Measurements from ENCODE around the gene COL27A1. TPM values are rescaled to one million over a fixed set of nuclear protein-coding genes. Genes with fewer than 3 reads are reported as not detected.

Gene COL27A1
- polyA plus RNA-seq, 1 of the 3 experiments (the other 2 are of a cell fraction) = 8.7 TPM

DNA sequence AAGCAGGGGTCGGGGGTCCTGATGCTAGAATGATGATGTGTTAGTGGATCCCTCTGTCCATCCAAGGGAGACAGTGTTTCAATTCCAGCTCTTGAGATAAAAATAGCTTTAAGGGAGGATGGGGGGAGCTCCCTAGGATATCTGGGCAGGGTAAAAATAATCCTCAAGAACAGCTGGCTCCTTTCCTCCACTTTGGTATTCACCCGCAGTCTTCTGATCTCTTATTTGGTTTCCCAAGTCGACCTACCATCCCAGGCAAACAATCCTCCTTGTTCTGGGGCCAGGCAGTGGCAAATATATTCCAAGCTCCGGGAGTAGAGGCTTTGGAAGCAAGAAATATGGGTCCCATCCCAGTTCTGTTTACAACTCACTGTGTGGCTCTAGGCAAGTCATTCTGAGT lies 14.5 kb upstream of the COL27A1 start (continued):
- TF ChIP-seq ELF1 (IDR thresholded peaks at IDR 0.05) = no peak
- TF ChIP-seq, protein P1, sequence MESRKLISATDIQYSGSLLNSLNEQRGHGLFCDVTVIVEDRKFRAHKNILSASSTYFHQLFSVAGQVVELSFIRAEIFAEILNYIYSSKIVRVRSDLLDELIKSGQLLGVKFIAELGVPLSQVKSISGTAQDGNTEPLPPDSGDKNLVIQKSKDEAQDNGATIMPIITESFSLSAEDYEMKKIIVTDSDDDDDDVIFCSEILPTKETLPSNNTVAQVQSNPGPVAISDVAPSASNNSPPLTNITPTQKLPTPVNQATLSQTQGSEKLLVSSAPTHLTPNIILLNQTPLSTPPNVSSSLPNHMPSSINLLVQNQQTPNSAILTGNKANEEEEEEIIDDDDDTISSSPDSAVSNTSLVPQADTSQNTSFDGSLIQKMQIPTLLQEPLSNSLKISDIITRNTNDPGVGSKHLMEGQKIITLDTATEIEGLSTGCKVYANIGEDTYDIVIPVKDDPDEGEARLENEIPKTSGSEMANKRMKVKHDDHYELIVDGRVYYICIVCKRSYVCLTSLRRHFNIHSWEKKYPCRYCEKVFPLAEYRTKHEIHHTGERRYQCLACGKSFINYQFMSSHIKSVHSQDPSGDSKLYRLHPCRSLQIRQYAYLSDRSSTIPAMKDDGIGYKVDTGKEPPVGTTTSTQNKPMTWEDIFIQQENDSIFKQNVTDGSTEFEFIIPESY (IDR thresholded peaks at IDR 0.05; ENCODE audit: borderline replicate concordance, low read depth) = no peak

DNA sequence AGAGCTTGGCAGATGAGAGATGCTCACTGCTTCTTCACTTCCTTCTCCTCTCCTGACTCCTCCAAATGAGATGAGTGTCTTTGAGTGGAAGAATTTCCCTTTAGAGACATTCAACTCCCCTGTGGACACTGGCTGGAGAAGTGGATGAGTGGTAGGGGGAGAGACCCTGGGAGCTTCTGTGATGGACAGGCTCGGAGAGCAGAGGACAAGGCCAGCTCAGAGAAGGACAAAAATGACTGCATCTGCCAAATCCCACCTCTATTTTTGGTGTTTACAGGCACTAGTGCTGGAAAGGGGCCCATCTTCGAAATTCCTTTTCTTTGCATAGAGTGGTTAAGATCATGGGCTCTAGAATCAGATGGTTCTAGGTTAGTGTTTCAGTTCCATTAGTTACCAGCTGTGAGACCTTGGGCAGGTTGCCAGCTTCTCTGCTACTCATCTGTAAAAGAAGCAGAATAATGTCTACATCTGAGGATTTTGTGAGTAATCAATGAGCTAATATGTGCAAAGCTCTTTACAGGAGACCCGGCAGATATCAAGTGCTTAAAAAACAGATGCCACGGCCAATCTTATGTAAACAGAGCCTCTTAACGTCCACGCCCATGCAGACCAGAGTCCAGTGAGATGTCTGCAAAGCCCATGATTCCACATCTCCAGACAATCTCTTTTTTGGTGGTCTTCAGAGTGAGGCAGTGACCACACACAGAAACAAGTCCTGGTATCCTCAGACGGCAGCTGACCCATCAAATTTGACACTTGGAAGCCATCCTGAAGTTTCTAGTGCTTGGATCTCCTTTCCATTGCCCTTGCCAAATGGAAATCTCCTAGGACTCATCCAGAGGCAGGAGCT lies 13.6 kb upstream of the COL27A1 start:
- H2AFZ ChIP-seq (ENCODE audit: low read depth) = no peak overlapping the region
- H3K79me2 ChIP-seq (ENCODE audit: insufficient read depth) = no peaks in the 10 kb centered on the region
- no peak overlapping the region for H3K4me2 ChIP-seq
- no peaks in the 10 kb centered on the region for H4K20me1 ChIP-seq (ENCODE audit: insufficient read depth)
- no peak overlapping the region for H3K4me3 ChIP-seq (ENCODE audit: low read depth in 2 of 2, low read length in 1 of 2)
- no peaks in the 10 kb centered on the region for H3K4me1 ChIP-seq (ENCODE audit: control insufficient read depth in 1 of 2, insufficient read depth in 2 of 2, low read depth in 1 of 2, low read length in 1 of 2)
- no peaks in the 10 kb centered on the region for H3K9me2 ChIP-seq
- TF ChIP-seq RFX5 (IDR thresholded peaks at IDR 0.05; ENCODE audit: low read length) (no peak), TEAD4 (IDR thresholded peaks at IDR 0.05; ENCODE audit: borderline replicate concordance, insufficient read depth) (no peak), TCF12 (IDR thresholded peaks at IDR 0.05) (no peak), EZH2phosphoT487 (IDR thresholded peaks at IDR 0.05; ENCODE audit: borderline replicate concordance, low read depth) (no peak), RAD21 (IDR thresholded peaks at IDR 0.05; ENCODE audit: low read length) (no peak), RCOR1 (IDR thresholded peaks at IDR 0.05; ENCODE audit: low read length) (no peak), JUND (IDR thresholded peaks at IDR 0.05) (no peak), GATA2 (CRISPR knock-in tag; IDR thresholded peaks at IDR 0.05) (no peak), EP300 (IDR thresholded peaks at IDR 0.05; ENCODE audit: borderline replicate concordance in 1 of 2, low read depth in 1 of 2, low read length in 1 of 2) (no peak), MEF2A (IDR thresholded peaks at IDR 0.05; ENCODE audit: borderline replicate concordance, low read depth) (no peak), NRF1 (IDR thresholded peaks at IDR 0.05; ENCODE audit: low read depth, low read length) (no peak), YY1 (IDR thresholded peaks at IDR 0.05; ENCODE audit: low read depth) (no peak), SIN3A (IDR thresholded peaks at IDR 0.05; ENCODE audit: borderline replicate concordance, low read depth, low read length) (no peak), SMC3 (IDR thresholded peaks at IDR 0.05; ENCODE audit: low read depth, low read length) (no peak), CHD2 (IDR thresholded peaks at IDR 0.05; ENCODE audit: low read length, partially characterized antibody) (no peak)
- TF ChIP-seq, protein P1 (IDR thresholded peaks at IDR 0.05; ENCODE audit: borderline replicate concordance, low read depth) = no peak
- TF ChIP-seq, protein P2, sequence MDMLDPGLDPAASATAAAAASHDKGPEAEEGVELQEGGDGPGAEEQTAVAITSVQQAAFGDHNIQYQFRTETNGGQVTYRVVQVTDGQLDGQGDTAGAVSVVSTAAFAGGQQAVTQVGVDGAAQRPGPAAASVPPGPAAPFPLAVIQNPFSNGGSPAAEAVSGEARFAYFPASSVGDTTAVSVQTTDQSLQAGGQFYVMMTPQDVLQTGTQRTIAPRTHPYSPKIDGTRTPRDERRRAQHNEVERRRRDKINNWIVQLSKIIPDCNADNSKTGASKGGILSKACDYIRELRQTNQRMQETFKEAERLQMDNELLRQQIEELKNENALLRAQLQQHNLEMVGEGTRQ (IDR thresholded peaks at IDR 0.05; ENCODE audit: borderline replicate concordance, low read depth, low read length) = no peak
- TF ChIP-seq, protein P3, sequence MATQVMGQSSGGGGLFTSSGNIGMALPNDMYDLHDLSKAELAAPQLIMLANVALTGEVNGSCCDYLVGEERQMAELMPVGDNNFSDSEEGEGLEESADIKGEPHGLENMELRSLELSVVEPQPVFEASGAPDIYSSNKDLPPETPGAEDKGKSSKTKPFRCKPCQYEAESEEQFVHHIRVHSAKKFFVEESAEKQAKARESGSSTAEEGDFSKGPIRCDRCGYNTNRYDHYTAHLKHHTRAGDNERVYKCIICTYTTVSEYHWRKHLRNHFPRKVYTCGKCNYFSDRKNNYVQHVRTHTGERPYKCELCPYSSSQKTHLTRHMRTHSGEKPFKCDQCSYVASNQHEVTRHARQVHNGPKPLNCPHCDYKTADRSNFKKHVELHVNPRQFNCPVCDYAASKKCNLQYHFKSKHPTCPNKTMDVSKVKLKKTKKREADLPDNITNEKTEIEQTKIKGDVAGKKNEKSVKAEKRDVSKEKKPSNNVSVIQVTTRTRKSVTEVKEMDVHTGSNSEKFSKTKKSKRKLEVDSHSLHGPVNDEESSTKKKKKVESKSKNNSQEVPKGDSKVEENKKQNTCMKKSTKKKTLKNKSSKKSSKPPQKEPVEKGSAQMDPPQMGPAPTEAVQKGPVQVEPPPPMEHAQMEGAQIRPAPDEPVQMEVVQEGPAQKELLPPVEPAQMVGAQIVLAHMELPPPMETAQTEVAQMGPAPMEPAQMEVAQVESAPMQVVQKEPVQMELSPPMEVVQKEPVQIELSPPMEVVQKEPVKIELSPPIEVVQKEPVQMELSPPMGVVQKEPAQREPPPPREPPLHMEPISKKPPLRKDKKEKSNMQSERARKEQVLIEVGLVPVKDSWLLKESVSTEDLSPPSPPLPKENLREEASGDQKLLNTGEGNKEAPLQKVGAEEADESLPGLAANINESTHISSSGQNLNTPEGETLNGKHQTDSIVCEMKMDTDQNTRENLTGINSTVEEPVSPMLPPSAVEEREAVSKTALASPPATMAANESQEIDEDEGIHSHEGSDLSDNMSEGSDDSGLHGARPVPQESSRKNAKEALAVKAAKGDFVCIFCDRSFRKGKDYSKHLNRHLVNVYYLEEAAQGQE (IDR thresholded peaks at IDR 0.05; ENCODE audit: low read depth, low read length) = no peak
- TF ChIP-seq, protein P4, sequence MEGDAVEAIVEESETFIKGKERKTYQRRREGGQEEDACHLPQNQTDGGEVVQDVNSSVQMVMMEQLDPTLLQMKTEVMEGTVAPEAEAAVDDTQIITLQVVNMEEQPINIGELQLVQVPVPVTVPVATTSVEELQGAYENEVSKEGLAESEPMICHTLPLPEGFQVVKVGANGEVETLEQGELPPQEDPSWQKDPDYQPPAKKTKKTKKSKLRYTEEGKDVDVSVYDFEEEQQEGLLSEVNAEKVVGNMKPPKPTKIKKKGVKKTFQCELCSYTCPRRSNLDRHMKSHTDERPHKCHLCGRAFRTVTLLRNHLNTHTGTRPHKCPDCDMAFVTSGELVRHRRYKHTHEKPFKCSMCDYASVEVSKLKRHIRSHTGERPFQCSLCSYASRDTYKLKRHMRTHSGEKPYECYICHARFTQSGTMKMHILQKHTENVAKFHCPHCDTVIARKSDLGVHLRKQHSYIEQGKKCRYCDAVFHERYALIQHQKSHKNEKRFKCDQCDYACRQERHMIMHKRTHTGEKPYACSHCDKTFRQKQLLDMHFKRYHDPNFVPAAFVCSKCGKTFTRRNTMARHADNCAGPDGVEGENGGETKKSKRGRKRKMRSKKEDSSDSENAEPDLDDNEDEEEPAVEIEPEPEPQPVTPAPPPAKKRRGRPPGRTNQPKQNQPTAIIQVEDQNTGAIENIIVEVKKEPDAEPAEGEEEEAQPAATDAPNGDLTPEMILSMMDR (IDR thresholded peaks at IDR 0.05) = no peak
- H3K27me3 ChIP-seq (ENCODE audit: insufficient read depth) = peaks cover 50% of the 10 kb centered on the region
- H3K36me3 ChIP-seq (replicated peaks in 1 of 2; ENCODE audit: control insufficient read depth in 1 of 2, insufficient read depth in 2 of 2, low read length in 1 of 2) = no peaks in the 10 kb centered on the region
- no peaks in the 10 kb centered on the region for H3K9me3 ChIP-seq
- no peaks in the 10 kb centered on the region for H3F3A ChIP-seq (replicated peaks; ENCODE audit: insufficient read depth)
- ChIA-PET CTCF (interaction anchor here (0.7 to 5.8 kb wide), 9 partner anchors 13 to 404 kb away, joined by 3 to 31 read pairs (median 5); partner anchors contain the start of gene COL27A1), POLR2A (no interaction called here)
- no peak overlapping the region for H3K27ac ChIP-seq (ENCODE audit: low read depth in 2 of 2, low read length in 1 of 2)
- no peak overlapping the region for H3K9ac ChIP-seq
- DNase-seq = no peak
- WGBS (ENCODE audit: low lambda C conversion rate) = 48% methylated on average over 7 of the region's 7 CpGs
